Activated naive CD8-positive, alpha-beta T cell treated with anti-CD3 and anti-CD28 coated beads for 36 hours (primary cell): Measurements from ENCODE around the gene COX5B. TPM values are rescaled to one million over a fixed set of nuclear protein-coding genes. Genes with fewer than 3 reads are reported as not detected.
"Not testable (repeated sequence)": the region's sequence is repeated elsewhere in the genome, so short reads cannot be mapped to it uniquely, and the experiment has no call there.

Experiments
- DNase-seq: peaks from one replicate; pipeline ENCODE4 v3.0.0; 2021
- H3K27ac Mint-ChIP-seq: one replicate; pipeline ENCODE4 v1.8.0; 2022; ENCODE audit warnings: mild to moderate bottlenecking, moderate library complexity, mixed read lengths
- H3K27me3 Mint-ChIP-seq: one replicate; pipeline ENCODE4 v1.8.0; 2022; ENCODE audit warnings: mild to moderate bottlenecking, mixed read lengths
- H3K36me3 Mint-ChIP-seq: one replicate; pipeline ENCODE4 v1.8.0; 2021; ENCODE audit warnings: mild to moderate bottlenecking, mixed read lengths
- H3K4me1 Mint-ChIP-seq: one replicate; pipeline ENCODE4 v1.8.0; 2021; ENCODE audit warnings: mixed read lengths
- H3K4me3 Mint-ChIP-seq: one replicate; pipeline ENCODE4 v1.8.0; 2022; ENCODE audit warnings: mild to moderate bottlenecking, moderate library complexity, mixed read lengths
- H3K9me3 Mint-ChIP-seq: one replicate; pipeline ENCODE4 v1.8.0; 2022; ENCODE audit warnings: mixed read lengths
- total RNA-seq, 2 experiments: library from RNA; stranded (reverse); gene quantifications; one replicate each; pipeline ENCODE4 v1.2.3, GENCODE V29; 2021

Gene COX5B
- total RNA-seq, 2 experiments from 2014 or later = 214 to 225 TPM

DNA sequence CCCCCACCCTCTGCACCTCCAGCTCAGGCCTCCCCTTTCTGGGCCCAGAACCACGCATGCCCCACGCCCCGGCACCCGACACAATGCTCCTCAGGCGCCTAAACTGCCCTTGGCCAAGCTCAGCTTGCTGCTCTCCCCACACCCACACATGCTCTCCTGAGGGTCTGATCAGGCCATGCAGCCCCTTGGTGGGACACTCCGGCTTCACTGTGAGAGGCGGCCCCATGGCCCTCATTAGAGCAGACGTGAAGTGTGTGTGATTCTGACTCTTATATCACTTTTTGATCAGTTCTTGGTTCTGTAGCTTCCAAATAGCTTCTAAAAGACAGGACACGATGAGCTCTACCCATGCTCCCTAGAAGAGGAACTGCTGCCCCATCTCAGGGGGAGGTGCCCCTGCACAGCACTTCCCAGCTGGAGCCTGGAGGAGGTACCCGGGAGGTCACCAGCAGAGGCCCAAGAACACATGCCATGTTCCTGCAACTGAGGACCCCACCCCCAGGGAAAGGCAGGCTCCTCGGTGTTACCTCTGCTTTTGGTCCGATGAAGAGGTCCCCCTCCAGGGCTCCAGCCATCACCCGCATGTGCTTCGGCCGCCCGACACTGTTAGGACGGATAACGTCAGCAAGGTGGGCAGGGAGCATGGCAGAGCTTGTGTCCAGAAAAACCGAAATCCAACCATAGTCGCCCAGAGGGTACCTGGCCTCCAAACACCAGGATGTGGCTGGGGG is 14.3 kb downstream of the COX5B start:
- Mint-ChIP-seq H3K27ac (peak overlapping the region; percentile 54), H3K36me3 (peaks cover 28% of the 10 kb centered on the region), H3K27me3 (no peaks in the 10 kb centered on the region), H3K9me3 (no peaks in the 10 kb centered on the region), H3K4me1 (peaks cover 16% of the 10 kb centered on the region), H3K4me3 (no peak overlapping the region)
- no peak for DNase-seq

DNA sequence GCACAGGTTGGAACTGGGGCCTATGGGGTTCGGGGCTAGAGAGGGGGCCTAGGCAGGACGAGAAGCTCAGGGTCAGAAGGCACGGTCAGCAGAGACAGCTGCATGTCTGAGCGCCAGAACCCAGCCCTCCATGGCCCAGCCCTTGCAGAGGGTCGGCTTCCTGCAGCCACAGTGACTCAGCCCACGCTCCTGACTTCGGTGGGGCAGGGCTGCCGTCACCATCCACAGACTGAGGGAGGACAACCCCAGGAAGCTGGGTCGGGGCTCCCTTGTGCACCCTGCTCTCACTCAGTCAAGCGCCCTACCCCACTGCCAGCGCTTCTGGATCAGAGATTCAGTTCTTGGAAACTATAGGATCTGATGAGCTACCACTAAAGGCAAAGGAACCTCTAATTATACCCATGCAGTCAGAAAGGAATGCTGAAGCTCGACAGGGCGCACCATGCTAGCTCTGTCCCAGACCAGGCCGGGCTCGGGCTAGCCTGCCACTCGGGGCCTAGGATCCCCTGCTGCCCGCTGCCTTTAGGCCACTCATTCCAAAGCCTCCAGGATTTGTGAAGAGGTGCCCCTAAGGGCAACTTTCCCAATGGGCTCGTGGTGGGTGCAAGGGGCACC is 15.0 kb downstream of the COX5B start:
- Mint-ChIP-seq H3K9me3 (no peaks in the 10 kb centered on the region), H3K27me3 (no peaks in the 10 kb centered on the region), H3K36me3 (peaks cover 28% of the 10 kb centered on the region), H3K4me1 (peaks cover 16% of the 10 kb centered on the region), H3K27ac (peak overlapping the region; percentile 98), H3K4me3 (no peak overlapping the region)
- no peak for DNase-seq

- Mint-ChIP-seq H3K4me3 (peak overlapping the region; percentile 90), H3K9me3 (no peaks in the 10 kb centered on the region), H3K27me3 (no peaks in the 10 kb centered on the region), H3K4me1 (peaks cover 18% of the 10 kb centered on the region), H3K36me3 (peaks cover 27% of the 10 kb centered on the region), H3K27ac (peak overlapping the region; percentile 98)
- DNase-seq = no peak
Measured at GRCh38 chr2:97661927-97662326, 16.1 kb downstream of the COX5B start.

- peak overlapping the region; percentile 90 for H3K4me3 Mint-ChIP-seq
- peak overlapping the region; percentile 98 for H3K27ac Mint-ChIP-seq
- no peak for DNase-seq
- H3K4me1 Mint-ChIP-seq = peaks cover 18% of the 10 kb centered on the region
- H3K9me3 Mint-ChIP-seq = no peaks in the 10 kb centered on the region
- no peaks in the 10 kb centered on the region for H3K27me3 Mint-ChIP-seq
- peaks cover 23% of the 10 kb centered on the region for H3K36me3 Mint-ChIP-seq
Measured at GRCh38 chr2:97662386-97662894, 16.6 kb downstream of the COX5B start.

DNA sequence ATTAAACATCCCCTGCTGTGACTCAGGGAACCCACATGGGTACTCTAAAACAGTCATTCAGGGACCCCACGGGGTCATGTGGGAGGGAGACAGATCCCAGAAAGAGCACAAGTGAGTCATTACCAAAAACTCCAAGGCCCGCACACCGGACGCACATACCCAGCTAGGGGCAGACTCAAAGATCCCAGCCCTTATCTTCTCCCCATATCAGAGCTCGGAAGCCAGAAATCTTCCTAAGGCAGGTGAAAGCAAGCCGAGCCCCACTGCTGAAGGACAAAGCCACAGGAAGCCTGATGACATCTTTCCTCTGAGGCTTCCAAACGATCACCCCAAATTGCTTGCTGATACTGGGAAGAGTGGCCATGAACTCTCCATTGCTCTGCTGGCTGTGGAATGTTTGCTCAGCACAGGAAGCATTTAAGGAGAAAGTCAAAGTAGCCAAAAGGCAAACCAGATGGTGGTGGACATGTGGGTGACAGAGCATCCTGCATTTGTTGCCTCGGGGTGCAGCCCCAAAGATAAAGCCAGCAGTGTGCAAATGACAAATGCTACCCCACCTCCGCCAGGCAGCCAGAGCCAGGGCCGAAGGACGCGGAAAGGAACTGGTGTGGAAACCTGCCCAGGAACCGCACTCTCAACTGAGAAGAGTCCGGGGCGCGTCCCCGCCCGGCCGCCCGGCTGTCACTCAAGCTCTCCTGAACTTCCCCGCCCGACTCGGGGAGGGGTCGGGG is 17.2 kb downstream of the COX5B start:
- peak overlapping the region; percentile 98 for H3K27ac Mint-ChIP-seq
- H3K36me3 Mint-ChIP-seq = peaks cover 25% of the 10 kb centered on the region
- H3K4me3 Mint-ChIP-seq = peak overlapping the region; percentile 90
- H3K9me3 Mint-ChIP-seq = no peaks in the 10 kb centered on the region
- H3K4me1 Mint-ChIP-seq = peaks cover 18% of the 10 kb centered on the region
- peak; percentile 87 for DNase-seq
- H3K27me3 Mint-ChIP-seq = no peaks in the 10 kb centered on the region

DNA sequence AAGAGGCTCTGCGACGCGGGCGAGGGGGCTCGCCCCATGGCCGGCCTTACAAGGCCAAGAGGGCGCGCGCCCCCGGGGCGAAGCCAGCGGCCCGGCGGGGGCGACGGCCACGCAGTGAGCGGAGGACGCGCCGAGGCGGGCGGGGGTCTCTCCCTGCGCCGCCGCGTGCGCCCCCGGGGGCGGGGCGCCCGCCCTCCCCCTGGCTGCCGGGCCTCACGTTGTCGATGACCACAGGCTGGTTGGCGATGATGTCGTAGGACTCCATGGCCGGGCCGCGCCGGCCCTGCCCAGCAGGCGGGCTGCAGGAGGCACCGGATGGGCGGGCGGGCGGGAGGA is 17.7 kb downstream of the COX5B start:
- H3K4me3 Mint-ChIP-seq = peak overlapping the region; percentile 90
- no peaks in the 10 kb centered on the region for H3K27me3 Mint-ChIP-seq
- DNase-seq = no peak
- H3K27ac Mint-ChIP-seq = peak overlapping the region; percentile 98
- H3K4me1 Mint-ChIP-seq = peaks cover 18% of the 10 kb centered on the region
- H3K36me3 Mint-ChIP-seq = peaks cover 20% of the 10 kb centered on the region
- H3K9me3 Mint-ChIP-seq = no peaks in the 10 kb centered on the region

- Mint-ChIP-seq H3K27me3 (no peaks in the 10 kb centered on the region), H3K36me3 (peaks cover 20% of the 10 kb centered on the region), H3K4me1 (peaks cover 18% of the 10 kb centered on the region), H3K9me3 (no peaks in the 10 kb centered on the region), H3K27ac (peak within 1 kb of the TSS; percentile 98), H3K4me3 (peak within 1 kb of the TSS; percentile 90)
- peak; percentile 99 for DNase-seq
Measured at GRCh38 chr2:97663962-97664635, 18.2 kb downstream of the COX5B start, which contains the start of gene ACTR1B. Gene ACTR1B (minus strand): TSS chr2:97664044. CDS start chr2:97663890, 154 bp downstream.

DNA sequence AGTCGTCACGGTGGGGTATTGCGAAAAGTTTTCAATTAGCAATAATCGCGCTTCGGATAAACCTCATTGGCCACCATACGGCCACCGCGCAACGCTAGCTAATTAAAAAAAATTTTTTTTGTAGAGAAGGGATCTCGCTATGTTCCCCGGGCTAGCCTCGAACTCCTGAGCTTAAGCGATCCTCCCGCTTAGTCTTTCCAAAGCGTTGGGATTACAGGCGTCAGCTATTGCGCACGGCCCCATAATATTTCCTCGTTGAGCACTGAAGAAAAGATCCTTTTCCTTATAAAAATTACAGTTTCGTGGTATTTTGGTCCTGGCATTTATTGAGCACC is 18.7 kb downstream of the COX5B start:
- H3K27me3 Mint-ChIP-seq = no peaks in the 10 kb centered on the region
- H3K9me3 Mint-ChIP-seq = no peaks in the 10 kb centered on the region
- peak overlapping the region; percentile 79 for H3K4me3 Mint-ChIP-seq
- no peak for DNase-seq
- H3K27ac Mint-ChIP-seq = peak overlapping the region; percentile 92
- H3K4me1 Mint-ChIP-seq = peaks cover 18% of the 10 kb centered on the region
- H3K36me3 Mint-ChIP-seq = peaks cover 20% of the 10 kb centered on the region

- Mint-ChIP-seq H3K36me3 (peaks cover 3% of the 10 kb centered on the region), H3K27me3 (no peaks in the 10 kb centered on the region), H3K9me3 (no peaks in the 10 kb centered on the region), H3K4me3 (no peak within 1 kb of the TSS), H3K27ac (no peak within 1 kb of the TSS), H3K4me1 (peaks cover 24% of the 10 kb centered on the region)
- no peak for DNase-seq
Measured at GRCh38 chr2:97669448-97669847, 23.6 kb downstream of the COX5B start, which contains the start of gene C2orf92. Gene C2orf92 (plus strand): TSS chr2:97669713. CDS start chr2:97669789, 76 bp downstream.

DNA sequence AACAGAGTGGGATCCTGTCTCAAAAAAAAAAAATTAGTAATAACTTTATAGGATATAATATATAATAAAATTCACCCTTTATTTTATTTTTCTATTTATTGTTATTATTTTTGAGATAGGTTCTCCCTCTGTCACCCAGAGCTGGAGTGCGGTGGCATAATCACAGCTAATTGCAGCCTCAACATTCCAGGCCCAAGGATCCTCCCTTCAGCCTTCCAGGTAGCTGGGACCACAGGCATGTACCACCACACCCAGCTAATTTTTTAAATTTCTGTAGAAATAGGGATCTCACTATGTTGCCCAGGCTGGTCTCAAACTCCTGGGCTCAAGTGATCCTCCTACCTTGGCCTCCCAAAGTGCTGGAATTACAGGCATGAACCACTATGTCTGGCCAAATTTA is 24.6 kb downstream of the COX5B start:
- no peak for DNase-seq
- Mint-ChIP-seq H3K36me3 (peaks cover 3% of the 10 kb centered on the region), H3K9me3 (no peaks in the 10 kb centered on the region), H3K4me1 (peaks cover 23% of the 10 kb centered on the region), H3K27ac (no peak overlapping the region), H3K4me3 (no peak overlapping the region), H3K27me3 (no peaks in the 10 kb centered on the region)

- peaks cover 27% of the 10 kb centered on the region for H3K4me1 Mint-ChIP-seq
- no peak for DNase-seq
- no peak overlapping the region for H3K27ac Mint-ChIP-seq
- peaks cover 3% of the 10 kb centered on the region for H3K36me3 Mint-ChIP-seq
- no peaks in the 10 kb centered on the region for H3K9me3 Mint-ChIP-seq
- no peak overlapping the region for H3K4me3 Mint-ChIP-seq
- no peaks in the 10 kb centered on the region for H3K27me3 Mint-ChIP-seq
Measured at GRCh38 chr2:97671526-97671925, 25.7 kb downstream of the COX5B start.

- H3K9me3 Mint-ChIP-seq, H3K27me3 Mint-ChIP-seq, DNase-seq, H3K4me3 Mint-ChIP-seq, H3K36me3 Mint-ChIP-seq: not testable (repeated sequence)
- peak overlapping the region; percentile 92 for H3K27ac Mint-ChIP-seq
- H3K4me1 Mint-ChIP-seq = peaks cover 30% of the 10 kb centered on the region
Measured at GRCh38 chr2:97672606-97673140, 26.8 kb downstream of the COX5B start.

- peak; percentile 56 for DNase-seq
Measured at GRCh38 chr2:97673182-97673914, 27.5 kb downstream of the COX5B start.

DNA sequence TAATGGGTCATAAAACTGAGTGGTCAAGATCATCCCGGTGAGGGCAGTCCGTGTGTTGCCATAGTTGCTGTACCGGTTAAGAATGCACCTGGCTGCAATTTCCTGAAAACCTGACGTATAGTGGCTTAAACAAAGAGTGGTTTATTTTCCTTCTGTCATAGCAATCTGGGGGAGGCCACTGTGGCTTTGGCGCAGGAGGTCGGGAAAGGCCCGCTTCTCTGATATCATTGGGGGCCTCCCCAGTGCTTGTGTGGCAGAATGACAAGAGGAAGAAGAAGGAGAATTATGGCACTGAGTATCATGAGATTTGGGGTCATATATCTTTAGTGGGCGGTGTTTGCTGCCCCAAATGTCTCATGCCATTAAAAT is 28.0 kb downstream of the COX5B start:
- Mint-ChIP-seq H3K4me1 (peaks cover 30% of the 10 kb centered on the region), H3K4me3 (peak overlapping the region; percentile 27), H3K27me3 (peaks cover 4% of the 10 kb centered on the region), H3K9me3 (no peaks in the 10 kb centered on the region), H3K27ac (peak overlapping the region; percentile 92), H3K36me3 (peaks cover 6% of the 10 kb centered on the region)
- DNase-seq = peak; percentile 67

More at GRCh38 chr2:97673182-97673914, 27.5 kb downstream of the COX5B start:
- no peaks in the 10 kb centered on the region for H3K9me3 Mint-ChIP-seq
- H3K27me3 Mint-ChIP-seq = peaks cover 4% of the 10 kb centered on the region
- peak overlapping the region; percentile 27 for H3K4me3 Mint-ChIP-seq
- peak overlapping the region; percentile 92 for H3K27ac Mint-ChIP-seq
- H3K4me1 Mint-ChIP-seq = peaks cover 30% of the 10 kb centered on the region
- H3K36me3 Mint-ChIP-seq = peaks cover 6% of the 10 kb centered on the region
